Globus pallidus (tissue), 1 donor: ENCODE measurements around the gene GRHPR.
"Not testable (repeated sequence)": the region's sequence is repeated elsewhere in the genome, so short reads cannot be mapped to it uniquely, and the experiment has no call there.

ENCODE experiments used
- DNase-seq: peaks from one replicate; pipeline ENCODE4 v3.0.0-alpha.2; 2015; ENCODE audit warnings: low spot score

The GRHPR gene

GRCh38 chr9:37422289-37423104 is at the start of gene GRHPR:
Gene GRHPR (plus strand): TSS chr9:37422696. CDS start chr9:37422751, 55 bp downstream.
- DNase-seq: peak; percentile 92

GRCh38 chr9:37372839-37373238 is 49.7 kb upstream of the GRHPR start:
- no peak for DNase-seq

GRCh38 chr9:37373621-37374020 is 48.9 kb upstream of the GRHPR start:
- no peak for DNase-seq

- DNase-seq: no peak
Observed at GRCh38 chr9:37374892-37375291, 47.6 kb upstream of the GRHPR start.

- DNase-seq: no peak
Observed at GRCh38 chr9:37377688-37378612, 44.5 kb upstream of the GRHPR start.

- DNase-seq: no peak
Observed at GRCh38 chr9:37378613-37379004, 43.9 kb upstream of the GRHPR start.

DNA sequence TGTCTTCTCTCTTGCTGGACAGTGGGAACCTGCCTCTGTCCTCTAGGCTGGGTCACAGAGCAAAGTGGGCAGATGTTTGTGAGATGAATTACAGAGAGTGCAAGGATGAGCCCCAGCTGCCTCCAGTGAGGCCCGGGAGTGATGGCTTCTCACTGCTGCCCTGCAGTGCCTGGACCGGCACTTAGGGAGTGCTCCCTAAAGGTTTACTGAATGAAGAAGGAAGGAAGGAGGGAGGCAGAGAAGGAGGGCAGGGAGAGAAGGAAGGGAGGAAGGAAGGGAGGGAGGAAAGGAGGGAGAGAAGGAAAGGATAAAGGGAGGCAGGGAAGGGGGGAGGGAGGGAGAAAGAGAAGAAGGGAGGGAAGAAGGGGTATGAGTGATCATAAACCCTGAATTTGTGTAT is 42.7 kb upstream of the GRHPR start:
- DNase-seq: no peak

DNA sequence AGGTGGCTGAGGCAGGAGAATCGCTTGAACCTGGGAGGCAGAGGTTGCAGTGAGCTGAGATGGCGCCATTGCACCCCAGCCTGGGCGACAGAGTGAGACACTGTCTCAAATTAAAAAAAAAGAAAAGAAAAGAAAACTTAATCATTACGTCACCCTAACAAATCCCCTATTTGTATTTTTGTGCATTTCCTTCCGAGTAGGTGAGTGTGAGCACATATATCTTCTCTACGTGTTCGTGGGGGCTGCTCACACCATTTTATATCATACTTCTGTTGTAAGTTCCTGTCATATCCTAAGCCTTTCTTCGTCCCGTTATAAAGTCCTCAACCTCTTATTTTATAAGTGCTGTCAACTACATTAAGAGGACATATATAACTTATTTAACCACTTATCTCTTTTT is 41.9 kb upstream of the GRHPR start:
- no peak for DNase-seq

DNA sequence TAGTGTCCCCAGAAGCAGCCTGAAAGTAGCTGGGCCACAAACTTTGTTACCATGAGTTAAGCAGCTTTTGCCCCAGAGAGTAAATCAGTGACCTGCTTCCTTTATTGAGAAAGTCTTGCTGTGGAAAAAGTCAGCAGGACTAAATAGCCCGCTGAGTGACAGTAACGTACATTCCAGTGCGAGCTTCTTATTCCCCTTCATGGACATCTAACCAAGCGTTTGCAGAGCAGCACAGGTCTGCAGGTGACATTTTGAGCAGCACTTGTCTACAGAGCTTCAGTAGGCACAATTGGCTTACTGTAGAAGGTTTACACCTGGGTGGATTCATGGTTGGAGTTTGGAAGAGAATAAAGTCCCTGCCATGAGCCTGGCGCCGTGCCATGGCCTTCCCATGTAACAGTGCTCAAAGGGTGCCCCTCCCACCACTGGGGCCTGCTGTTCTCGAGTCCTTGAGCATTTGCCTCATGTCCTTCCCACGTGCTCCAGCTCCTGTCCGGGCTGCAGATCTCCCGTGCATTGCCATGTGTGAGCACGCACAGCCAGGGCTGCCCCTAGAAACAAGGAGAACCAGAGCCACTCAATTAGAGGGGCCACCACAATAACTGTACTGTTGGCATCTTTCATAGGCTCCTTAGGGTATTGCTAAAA is 41.3 kb upstream of the GRHPR start:
- DNase-seq: no peak

- DNase-seq: no peak
Observed at GRCh38 chr9:37382161-37382981, 40.1 kb upstream of the GRHPR start.

DNA sequence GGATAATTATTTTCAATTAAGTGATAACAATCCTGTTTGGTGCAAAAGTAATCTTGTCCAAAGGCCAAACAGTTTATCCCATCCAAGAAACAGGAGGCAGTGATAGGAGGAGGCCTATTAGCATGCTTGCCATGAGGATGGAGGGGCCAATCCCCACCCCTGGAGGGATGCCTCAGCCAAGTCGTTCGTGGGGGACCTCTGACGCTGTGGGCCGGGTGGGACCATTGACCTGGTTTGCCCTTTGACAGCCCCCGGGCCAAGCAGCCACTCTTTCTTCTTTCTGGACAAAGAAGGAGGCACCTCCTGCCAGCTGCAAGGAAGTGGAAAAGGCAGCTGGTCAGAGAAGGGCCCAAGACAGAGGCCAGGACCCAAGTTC is 39.5 kb upstream of the GRHPR start:
- no peak for DNase-seq

DNA sequence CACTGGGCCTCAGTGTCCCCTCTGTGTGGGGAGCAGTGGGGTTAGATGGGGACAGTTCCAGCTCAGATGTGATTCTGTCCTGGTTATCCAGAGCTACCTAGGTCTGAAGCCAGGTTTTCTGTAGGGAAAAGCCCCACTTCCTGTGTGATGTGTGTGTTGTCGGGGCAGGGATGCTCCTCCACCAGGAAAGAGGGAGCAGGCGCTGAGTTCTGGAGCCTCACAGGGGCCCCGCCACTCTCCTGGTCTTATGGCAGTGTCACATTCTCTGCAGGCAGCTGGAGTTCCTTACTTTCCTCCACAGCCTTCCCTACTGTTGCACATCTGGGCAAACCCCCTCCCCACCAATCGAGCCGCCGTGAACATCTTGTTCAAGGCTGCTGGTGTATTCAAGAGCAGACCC is 39.1 kb upstream of the GRHPR start:
- DNase-seq: no peak

DNA sequence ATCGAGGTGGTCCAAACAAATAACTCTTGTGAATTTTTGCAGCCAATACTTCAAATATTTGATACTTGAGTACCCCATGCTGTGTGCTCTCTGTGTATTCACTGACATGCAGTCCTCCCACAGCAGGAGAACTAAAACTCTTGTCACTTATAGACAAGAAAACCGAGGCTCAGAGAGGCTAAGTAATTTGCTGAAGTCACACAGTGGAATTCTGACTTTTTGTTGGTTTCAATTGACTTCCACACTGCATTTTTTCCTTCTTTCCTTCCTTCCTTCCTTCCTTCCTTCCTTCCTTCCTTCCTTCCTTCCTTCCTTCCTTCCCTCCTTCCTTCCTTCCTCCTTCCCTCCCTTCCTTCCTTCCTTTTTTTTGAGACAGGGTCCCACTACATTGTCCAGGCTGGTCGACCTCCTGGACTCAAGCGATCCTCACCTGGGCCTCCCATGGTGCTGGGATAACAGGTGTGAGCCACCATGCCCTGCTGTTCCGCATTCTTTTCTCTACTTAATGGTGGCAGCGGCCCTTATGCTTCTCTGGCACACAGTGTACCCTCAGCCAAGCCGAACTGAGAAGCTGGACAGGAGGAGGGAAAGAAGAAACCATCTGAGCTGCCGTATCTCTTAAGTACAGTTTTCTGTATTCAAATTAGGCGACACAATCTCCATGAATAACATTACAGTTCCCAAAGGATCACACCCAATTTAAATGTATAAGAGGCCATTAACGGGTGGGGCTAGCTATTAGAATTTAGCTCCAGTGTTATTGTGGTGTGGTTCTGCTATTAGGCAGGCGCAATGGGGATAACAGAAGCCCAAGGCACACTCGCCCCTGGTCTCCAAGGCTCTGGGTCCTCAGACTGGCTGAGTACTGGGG is 38.4 kb upstream of the GRHPR start:
- DNase-seq: no peak

GRCh38 chr9:37385286-37385685 is 37.2 kb upstream of the GRHPR start:
- DNase-seq: no peak

DNA sequence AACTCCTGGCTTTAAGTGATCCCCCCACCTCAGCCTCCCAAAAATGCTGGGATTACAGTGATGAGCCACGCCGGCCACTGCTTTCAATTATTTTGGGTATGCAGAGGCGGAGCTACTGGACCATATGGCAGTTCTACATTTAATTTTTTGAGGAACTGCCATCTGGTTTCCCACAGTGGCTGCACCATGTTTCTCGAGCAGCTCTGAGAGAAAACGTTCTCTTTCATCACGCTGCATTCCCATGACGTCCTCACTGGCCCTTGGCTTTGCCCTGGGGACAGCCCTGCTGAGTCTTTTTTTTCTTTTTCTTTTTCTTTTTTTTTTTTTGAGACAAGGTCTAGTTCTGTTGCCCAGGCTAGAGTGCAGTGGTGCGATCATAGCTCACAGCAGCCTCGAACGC is 35.5 kb upstream of the GRHPR start:
- no peak for DNase-seq

DNA sequence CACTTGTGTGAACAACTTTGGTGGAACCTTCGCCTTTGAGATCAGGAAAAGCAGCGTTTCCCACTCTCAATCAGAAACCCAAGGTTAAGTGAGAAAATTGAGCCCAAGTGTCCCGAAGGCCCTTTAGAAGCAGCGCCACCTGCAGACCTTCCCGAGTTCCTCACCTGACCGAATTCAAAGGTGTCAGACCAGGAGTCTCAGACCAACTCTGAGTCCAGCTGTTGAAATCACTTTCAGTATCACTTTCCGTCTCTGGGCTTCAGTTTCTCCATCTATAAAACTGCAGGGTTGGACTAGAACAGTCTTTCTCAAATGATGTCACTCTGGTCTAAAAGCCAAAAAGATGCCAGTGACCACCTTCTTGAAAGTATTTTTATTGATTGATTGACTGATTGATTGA is 31.7 kb upstream of the GRHPR start:
- DNase-seq: no peak

DNA sequence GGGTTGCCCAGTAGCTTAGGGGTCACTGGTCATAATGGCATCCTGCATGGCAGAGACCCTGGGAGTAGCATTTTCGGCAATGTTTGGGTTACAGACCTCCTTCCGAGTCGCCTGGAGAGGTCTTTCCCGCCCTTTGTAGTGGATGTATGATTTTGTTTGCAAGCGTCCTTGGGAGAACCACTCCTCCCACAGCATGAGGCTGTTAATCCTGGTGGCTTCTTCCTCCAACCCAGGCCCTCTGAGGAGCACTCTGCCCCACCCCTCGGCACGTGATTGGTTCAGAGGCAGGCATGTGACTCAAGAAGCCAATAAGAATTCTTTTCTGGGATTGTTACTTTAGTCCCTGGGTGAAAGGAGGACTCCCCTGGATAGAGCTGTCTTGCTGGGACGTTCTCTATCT is 30.2 kb upstream of the GRHPR start:
- no peak for DNase-seq

- DNase-seq: no peak
Observed at GRCh38 chr9:37395229-37395628, 27.3 kb upstream of the GRHPR start.

DNA sequence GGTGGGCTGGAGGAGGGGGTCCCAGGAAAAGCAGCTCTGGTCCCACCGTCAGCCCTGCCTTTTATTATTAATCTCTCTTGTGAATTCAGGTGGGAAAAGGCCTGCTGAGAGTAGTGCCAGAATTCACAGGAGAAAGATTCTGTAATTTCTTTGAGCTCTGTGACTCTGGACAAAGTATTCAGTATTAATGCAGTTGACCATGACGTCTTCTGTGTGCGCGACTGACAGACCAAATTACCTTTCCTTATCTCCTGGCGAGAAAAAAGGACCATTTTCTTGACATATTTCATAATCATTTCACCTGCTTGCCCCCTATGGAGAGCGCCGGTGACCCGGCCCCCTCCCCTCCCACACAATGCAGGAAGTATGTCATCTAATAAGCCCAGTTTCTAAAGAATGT is 26.8 kb upstream of the GRHPR start:
- no peak for DNase-seq

GRCh38 chr9:37397948-37398347 is 24.5 kb upstream of the GRHPR start:
- not testable (repeated sequence) for DNase-seq
